ENCODE results near the gene SCML1.
A peak's percentile ranks its signal among the peaks of the same experiment; 100 is the strongest.

The SCML1 gene

GRCh38 chrX:17735406-17735805, 1.9 kb upstream of the SCML1 start:
- no peak overlapping the region for H3K4me3 ChIP-seq (ENCODE audit: low read depth, low read length)
- TF ChIP-seq CTCF (IDR thresholded peaks at IDR 0.05; ENCODE audit: low read depth, low read length, missing control alignments), result no peak
- DNase-seq, result no peak
- H3K36me3 ChIP-seq (replicated peaks), result no peaks in the 10 kb centered on the region
- no peaks in the 10 kb centered on the region for H3K27me3 ChIP-seq (replicated peaks)
- in situ Hi-C loops (cut with HindIII; ENCODE audit: low pct_ligation_motif_present, low sequenced_read_pairs), result no loop called here
- H3K27ac ChIP-seq, result no peak overlapping the region

DNA sequence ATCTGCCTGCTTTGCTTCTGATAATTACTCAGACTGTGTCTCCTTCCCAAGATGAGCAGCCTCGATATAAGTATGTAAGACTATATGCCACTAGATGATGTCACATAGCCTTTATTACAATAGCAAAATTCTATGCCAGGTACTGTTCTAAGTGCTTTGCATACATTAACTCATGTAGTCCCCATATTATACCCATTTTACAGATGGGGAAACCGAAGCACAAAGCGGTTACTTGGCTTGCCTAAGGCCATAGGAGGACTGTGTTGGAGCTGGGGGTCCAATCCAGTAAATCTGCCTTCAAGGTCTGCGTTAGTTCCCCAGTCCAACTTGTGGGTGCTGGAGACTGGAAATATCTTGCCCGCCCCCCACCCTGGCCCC, 826 bp upstream of the SCML1 start:
- in situ Hi-C loops (cut with HindIII; ENCODE audit: low pct_ligation_motif_present, low sequenced_read_pairs), result no loop called here
- H3K27me3 ChIP-seq (replicated peaks), result no peaks in the 10 kb centered on the region
- H3K4me3 ChIP-seq (ENCODE audit: low read depth, low read length), result peak overlapping the region; percentile 54
- no peak for DNase-seq
- no peak for TF ChIP-seq CTCF (IDR thresholded peaks at IDR 0.05; ENCODE audit: low read depth, low read length, missing control alignments)
- H3K36me3 ChIP-seq (replicated peaks), result no peaks in the 10 kb centered on the region
- H3K27ac ChIP-seq, result peak overlapping the region; percentile 70

DNA sequence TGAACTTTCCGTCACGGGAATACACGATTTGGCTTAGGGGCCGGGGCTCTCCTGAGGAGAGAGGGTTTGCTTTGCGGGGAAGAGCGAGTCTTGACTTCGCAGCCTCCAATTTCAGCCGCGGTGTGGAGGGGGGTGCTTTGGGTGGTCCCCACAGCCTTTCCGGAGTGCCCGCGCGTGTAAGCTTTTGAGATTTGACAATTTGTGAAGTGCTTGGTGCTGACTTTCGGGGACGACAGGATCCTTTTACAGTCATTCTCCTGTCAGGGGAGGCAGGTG, 355 bp downstream of the SCML1 start:
- Histone ChIP-seq H3K4me3 (ENCODE audit: low read depth, low read length) (peak overlapping the region; percentile 73), H3K27ac (peak overlapping the region; percentile 58), H3K27me3 (replicated peaks) (no peaks in the 10 kb centered on the region), H3K36me3 (replicated peaks) (no peaks in the 10 kb centered on the region)
- DNase-seq, result no peak
- in situ Hi-C loops (cut with HindIII; ENCODE audit: low pct_ligation_motif_present, low sequenced_read_pairs), result no loop called here
- TF ChIP-seq CTCF (IDR thresholded peaks at IDR 0.05; ENCODE audit: low read depth, low read length, missing control alignments), result no peak

DNA sequence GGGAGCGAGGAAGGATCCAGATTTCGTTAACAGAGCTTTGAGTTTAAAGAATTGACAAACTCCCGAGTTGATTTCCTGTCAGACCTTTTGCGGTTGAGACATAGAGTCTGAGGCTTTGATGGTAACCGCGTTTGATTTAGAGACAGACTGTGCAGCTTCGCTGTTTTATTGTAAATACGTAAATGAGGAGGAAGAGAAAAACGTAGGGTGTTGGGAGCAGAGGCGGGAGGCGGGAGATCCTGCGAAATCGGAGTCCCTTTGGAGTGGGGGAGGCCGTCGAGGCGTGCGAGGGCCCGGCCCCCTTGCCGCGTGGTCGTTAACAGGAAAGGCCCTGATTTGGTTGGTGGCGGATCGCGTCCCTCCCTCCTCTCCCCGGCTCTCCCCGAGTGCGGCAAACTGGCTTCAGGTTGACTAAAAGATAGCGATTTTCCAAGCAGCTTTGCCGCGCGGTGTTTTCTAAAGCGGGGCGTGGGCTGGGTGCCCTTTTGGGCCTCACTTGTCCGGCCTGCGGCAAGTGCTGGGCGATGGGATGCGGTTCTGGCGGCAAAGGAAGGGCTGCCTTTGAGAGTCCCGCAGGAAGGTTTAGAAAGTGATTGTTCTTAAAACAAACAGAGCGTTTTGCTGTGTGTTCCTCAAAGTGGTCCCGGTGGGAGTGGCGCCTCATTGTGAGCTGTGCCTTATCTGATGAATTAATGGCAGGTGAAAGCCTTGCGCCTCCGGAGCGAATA, 857 bp downstream of the SCML1 start:
- DNase-seq, result peak; percentile 4
- TF ChIP-seq CTCF (IDR thresholded peaks at IDR 0.05; ENCODE audit: low read depth, low read length, missing control alignments), result no peak

DNA sequence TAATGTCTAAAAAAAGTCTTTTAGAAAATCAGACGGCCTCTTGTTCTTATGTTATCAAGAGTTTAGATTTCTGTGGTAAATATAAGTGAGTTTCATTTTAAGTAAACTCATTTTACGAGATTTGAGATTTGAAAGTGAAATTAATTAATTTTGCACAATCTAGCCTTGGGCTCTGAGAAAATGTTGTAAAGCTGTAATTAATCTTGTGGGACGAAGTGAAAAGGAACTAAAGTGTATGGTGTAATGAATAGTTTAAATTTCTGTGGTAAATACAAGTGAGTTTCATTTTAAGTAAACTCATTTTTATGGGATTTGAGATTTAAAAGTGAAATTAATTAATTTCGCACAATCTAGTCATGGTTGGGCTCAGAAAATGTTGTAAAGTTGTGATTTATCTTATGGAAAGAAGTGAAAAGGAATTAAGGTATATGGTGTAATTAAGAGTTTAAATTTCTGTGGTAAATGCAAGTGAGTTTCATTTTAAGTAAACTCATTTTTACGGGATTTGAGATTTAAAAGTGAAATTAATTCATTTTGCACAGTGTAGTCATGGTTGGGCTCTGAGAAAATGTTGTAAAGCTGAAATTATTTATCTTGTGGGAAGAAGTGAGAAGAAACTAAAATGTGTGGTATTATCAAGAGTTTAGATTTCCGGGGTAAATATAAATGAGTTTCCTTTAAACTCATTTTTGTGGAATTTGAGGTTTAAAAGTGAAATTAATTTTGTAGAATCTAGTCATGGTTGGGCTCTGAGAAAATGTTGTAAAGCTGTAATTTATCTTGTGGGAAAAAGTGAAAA, 1.6 kb downstream of the SCML1 start:
- Histone ChIP-seq H3K4me3 (ENCODE audit: low read depth, low read length) (peak overlapping the region; percentile 73), H3K27me3 (replicated peaks) (no peaks in the 10 kb centered on the region), H3K36me3 (replicated peaks) (no peaks in the 10 kb centered on the region), H3K27ac (no peak overlapping the region)
- TF ChIP-seq CTCF (IDR thresholded peaks at IDR 0.05; ENCODE audit: low read depth, low read length, missing control alignments), result no peak
- in situ Hi-C loops (cut with HindIII; ENCODE audit: low pct_ligation_motif_present, low sequenced_read_pairs), result no loop called here
- DNase-seq, result no peak

More for the DNA sequence above, 857 bp downstream of the SCML1 start:
- Histone ChIP-seq H3K4me3 (ENCODE audit: low read depth, low read length) (peak overlapping the region; percentile 73), H3K36me3 (replicated peaks) (no peaks in the 10 kb centered on the region), H3K27ac (peak overlapping the region; percentile 58), H3K27me3 (replicated peaks) (no peaks in the 10 kb centered on the region)
- in situ Hi-C loops (cut with HindIII; ENCODE audit: low pct_ligation_motif_present, low sequenced_read_pairs), result no loop called here

Measured in brain microvascular endothelial cell (primary cell).